NCI-H2227 treated with DMSO at 0.1 percent for 48 hours (cell line): Measurements from ENCODE around the gene S1PR1.
A peak's percentile ranks its signal among the peaks of the same experiment; 100 is the strongest.
"Not testable (repeated sequence)": the region's sequence is repeated elsewhere in the genome, so short reads cannot be mapped to it uniquely, and the experiment has no call there.

Source experiments
- DNase-seq: peaks from one replicate; lab custom pipeline; 2025; lab: John Stamatoyannopoulos, UW

S1PR1 gene

GRCh38 chr1:101236516-101237228 is at the start of gene S1PR1:
TSS of gene S1PR1 (plus strand) at chr1:101237019. CDS start at chr1:101238985, 1,966 bp downstream.
- DNase-seq: peak; percentile 39

DNA sequence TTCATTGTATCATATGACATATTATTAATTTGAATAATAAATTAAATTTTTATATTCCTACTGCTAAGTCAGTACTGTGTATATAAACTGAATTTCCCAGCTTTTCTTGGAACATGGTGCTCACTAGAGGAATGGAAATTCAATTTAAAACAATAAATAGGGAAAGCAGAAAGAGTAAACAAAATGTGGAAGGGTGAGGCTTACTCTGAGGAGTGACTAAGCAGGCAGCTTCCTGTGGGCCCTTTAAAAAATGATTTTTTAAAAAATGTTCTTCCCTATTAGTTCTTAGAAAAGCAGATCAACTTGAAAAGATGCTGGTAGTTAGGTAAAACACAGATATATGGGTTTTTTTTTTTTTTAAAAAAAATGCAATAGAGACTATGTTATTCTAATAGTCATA is 49.5 kb upstream of the S1PR1 start:
- no peak for DNase-seq

DNA sequence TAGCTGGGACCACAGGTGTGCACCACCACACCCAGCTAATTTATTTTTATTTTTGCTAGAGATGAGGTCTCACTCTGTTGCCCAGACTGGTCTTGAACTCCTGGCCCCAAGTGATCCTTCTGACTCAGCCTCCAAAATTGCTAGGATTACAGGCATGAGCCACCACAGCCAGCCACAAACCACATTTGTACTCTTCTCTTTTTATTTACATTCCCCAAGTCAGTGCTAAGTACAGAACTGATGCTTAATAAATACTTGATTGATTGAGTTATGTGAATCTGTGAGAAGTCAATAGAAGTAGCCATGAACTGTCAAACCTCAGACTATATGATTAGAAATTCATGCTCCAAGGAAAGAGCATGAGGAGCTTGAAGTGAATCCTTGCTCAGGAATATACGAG is 48.5 kb upstream of the S1PR1 start:
- DNase-seq: no peak

- DNase-seq: not testable (repeated sequence)
These were observed 47.9 kb upstream of the S1PR1 start for GRCh38 chr1:101188968-101189367.

GRCh38 chr1:101190441-101190840 is 46.4 kb upstream of the S1PR1 start:
- no peak for DNase-seq

GRCh38 chr1:101191049-101191448 is 45.8 kb upstream of the S1PR1 start:
- no peak for DNase-seq

- no peak for DNase-seq
These were observed 43.1 kb upstream of the S1PR1 start for GRCh38 chr1:101193733-101194169.

DNA sequence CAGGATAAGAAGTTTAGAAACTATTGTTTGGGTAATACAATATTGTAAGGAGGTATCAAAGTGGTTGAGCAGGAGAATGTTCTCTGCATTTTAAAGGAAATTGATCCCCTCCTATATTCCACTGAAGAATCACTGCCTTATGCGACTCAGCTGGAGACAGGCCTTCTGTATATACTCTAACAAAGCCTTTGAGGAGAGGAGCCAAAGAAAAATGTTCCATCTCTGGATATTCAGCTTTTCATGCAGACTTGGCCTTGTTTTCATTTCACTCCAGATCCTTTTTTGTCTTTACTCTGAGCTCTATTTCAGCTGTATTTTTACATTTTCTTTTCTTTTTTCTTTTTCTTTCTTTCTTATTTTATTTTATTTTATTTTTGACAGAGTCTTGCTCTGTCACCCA is 42.1 kb upstream of the S1PR1 start:
- no peak for DNase-seq

- no peak for DNase-seq
These were observed 40.2 kb upstream of the S1PR1 start for GRCh38 chr1:101196668-101197067.

DNA sequence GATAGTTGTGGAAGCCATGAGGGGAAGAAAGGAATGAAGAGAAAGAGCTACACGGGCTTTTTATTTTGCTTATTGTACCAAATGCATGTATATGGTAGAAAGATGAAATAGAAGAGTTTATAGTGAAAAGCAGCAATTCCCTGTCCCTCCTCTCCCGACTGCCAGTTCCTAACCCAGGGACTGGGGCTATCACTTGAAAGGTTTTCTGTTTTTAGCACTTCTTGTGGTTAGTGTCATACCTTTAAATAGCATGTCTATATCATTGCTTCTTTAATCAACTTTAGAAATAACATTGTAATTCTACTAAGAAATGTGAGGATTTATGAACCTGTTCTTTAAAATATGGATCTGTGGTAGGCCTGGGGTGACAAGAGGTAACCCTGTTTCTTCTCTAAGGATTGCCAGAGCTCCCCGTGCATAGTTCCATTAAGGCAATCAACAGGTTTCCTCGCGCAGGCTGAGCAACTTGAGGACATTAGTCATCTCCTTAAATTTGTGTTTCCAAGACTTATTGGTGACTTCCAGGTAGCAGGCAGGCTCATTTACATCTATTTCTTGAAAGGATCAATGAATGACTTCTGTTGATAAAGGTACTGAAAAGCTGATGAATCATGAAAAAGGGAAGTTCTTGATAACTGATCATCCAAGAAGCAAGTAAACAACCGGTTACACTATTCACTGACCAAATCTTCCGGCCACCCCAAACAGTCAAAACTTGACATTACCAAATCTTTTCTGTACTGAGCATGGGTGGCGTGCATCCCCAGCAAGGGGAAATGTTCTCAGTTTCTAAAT is 37.8 kb upstream of the S1PR1 start:
- no peak for DNase-seq

- DNase-seq: no peak
These were observed 37.2 kb upstream of the S1PR1 start for GRCh38 chr1:101199637-101199982.

- DNase-seq: no peak
These were observed 36.3 kb upstream of the S1PR1 start for GRCh38 chr1:101200513-101200912.

- DNase-seq: peak; percentile 92
These were observed 32.8 kb upstream of the S1PR1 start for GRCh38 chr1:101203820-101204540.

- DNase-seq: no peak
These were observed 31.4 kb upstream of the S1PR1 start for GRCh38 chr1:101205457-101205856.

DNA sequence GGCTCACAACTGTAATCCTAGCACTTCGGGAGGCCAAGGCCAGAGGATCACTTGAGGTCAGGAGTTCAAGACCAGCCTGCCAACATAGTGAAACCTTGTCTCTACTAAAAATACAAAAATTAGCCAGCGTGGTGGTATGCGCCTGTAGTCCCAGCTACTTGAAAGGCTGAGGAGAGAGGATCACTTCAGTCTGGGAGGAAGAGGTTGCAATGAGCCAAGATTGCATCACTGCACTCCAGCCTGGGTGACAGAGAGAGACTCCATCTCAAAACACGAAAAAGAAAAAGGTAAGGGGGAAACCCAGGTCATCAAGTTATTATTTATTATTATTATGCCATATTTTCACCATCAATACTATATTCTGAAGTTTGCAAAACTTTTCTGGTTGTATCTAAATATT is 30.7 kb upstream of the S1PR1 start:
- not testable (repeated sequence) for DNase-seq

DNA sequence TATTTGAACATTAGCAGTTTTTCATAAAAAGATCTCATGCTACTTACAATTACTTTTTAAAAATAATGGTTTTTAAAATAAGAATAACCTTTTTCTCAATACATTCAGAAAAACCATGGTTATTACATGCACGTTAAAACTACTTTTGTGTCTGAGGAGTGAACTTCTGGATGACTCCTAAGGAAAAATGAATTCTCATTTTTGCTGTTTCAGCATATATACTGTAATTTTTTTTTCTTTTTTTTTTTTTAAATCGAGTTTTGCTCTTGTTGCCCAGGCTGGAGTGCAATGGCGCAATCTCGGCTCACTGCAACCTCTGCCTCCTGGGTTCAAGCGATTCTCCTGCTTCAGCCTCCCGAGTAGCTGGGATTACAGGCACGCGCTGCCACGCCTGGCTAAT is 29.5 kb upstream of the S1PR1 start:
- DNase-seq: not testable (repeated sequence)

GRCh38 chr1:101207891-101208290 is 28.9 kb upstream of the S1PR1 start:
- no peak for DNase-seq

GRCh38 chr1:101215363-101216011 is 21.3 kb upstream of the S1PR1 start:
- DNase-seq: no peak

DNA sequence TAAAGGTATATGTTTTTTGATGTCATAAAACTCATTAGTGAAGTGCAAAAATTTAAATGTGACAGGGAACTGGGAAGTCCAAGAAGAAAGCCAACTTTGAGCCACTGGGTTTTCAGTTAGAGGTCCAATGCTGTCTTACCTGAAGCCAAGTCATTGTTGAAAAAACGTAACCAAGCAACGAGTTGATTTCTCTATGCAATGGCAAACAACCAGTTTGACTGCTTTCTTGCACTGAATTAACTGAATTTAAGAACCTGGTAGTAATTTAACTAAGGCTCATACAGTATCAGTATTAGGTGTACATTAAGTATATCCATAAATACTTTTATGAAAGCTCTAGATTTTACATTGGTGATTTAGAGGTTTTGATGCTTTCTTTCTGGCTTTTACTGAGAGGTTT is 20.2 kb upstream of the S1PR1 start:
- DNase-seq: no peak

DNA sequence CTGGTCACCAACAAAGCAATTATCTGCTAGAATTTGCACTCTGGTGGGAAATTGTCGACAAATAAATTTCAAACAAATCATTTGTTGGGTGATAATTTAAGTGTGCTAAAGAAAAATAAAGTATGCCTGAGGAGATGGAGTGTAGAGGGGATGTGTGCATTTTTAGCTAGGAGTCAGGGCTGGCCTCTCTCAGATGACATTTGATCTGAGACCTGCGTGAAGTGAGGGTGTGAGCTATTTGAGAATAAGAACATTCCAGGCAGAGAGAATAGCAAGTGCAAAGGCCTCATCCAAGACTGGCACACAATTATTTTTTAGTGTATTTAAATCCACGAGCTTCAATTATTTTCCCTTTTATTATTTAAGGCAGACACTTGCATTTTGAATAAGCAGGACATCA is 19.7 kb upstream of the S1PR1 start:
- DNase-seq: no peak

- DNase-seq: not testable (repeated sequence)
These were observed 17.9 kb upstream of the S1PR1 start for GRCh38 chr1:101218968-101219367.
